ENCODE measurements around the gene ABCA9. TPM values are rescaled to one million over a fixed set of nuclear protein-coding genes. Genes with fewer than 3 reads are reported as not detected.

Gene ABCA9
- polyA plus RNA-seq, 1 donor from 2014 or later = 0.69 TPM

- Histone ChIP-seq H4K20me1 (ENCODE audit: insufficient read depth) (no peaks in the 10 kb centered on the region), H3K79me2 (replicated peaks; ENCODE audit: insufficient read depth, low read length) (no peaks in the 10 kb centered on the region), H3K9me2 (ENCODE audit: insufficient read depth, low read length) (no peaks in the 10 kb centered on the region), H2AFZ (ENCODE audit: low read depth, low read length) (no peak overlapping the region), H3K36me3 (ENCODE audit: insufficient read depth, low read length) (no peaks in the 10 kb centered on the region), H3K9me3 (ENCODE audit: low read length) (no peaks in the 10 kb centered on the region), H3K9ac (ENCODE audit: low read length) (no peak overlapping the region), H3K27ac (ENCODE audit: low read length) (no peak overlapping the region), H3K4me3 (ENCODE audit: low read length) (no peak overlapping the region), H3K4me2 (ENCODE audit: low read length) (no peak overlapping the region), H3K27me3 (ENCODE audit: insufficient read depth, low read depth, low read length) (no peaks in the 10 kb centered on the region), H3F3A (ENCODE audit: insufficient read depth, low read length, poor library complexity, severe bottlenecking) (no peaks in the 10 kb centered on the region)
- TF ChIP-seq CTCF (IDR thresholded peaks at IDR 0.05; ENCODE audit: poor library complexity, severe bottlenecking) (no peak), MXI1 (conservative IDR thresholded peaks at IDR 0.05; ENCODE audit: poor library complexity, severe bottlenecking) (no peak), RAD21 (conservative IDR thresholded peaks at IDR 0.05) (no peak), REST (IDR thresholded peaks at IDR 0.05; ENCODE audit: borderline replicate concordance) (no peak), EZH2 (IDR thresholded peaks at IDR 0.05; ENCODE audit: borderline replicate concordance, insufficient read depth, low read length, poor library complexity, severe bottlenecking) (no peak), POLR2AphosphoS5 (IDR thresholded peaks at IDR 0.05) (no peak), TAF1 (IDR thresholded peaks at IDR 0.05; ENCODE audit: low read depth) (no peak), EP300 (conservative IDR thresholded peaks at IDR 0.05; ENCODE audit: poor library complexity, severe bottlenecking) (no peak), SMC3 (conservative IDR thresholded peaks at IDR 0.05; ENCODE audit: poor library complexity) (no peak)
These were observed 24.2 kb upstream of the ABCA9 start for GRCh38 chr17:69084911-69085310.

GRCh38 chr17:69082696-69083095 is 22.0 kb upstream of the ABCA9 start:
- H3K79me2 ChIP-seq (replicated peaks; ENCODE audit: insufficient read depth, low read length) = no peaks in the 10 kb centered on the region
- no peaks in the 10 kb centered on the region for H3K36me3 ChIP-seq (ENCODE audit: insufficient read depth, low read length)
- no peaks in the 10 kb centered on the region for H3K9me3 ChIP-seq (ENCODE audit: low read length)
- no peak overlapping the region for H3K9ac ChIP-seq (ENCODE audit: low read length)
- H3K4me2 ChIP-seq (ENCODE audit: low read length) = no peak overlapping the region
- H3K27me3 ChIP-seq (ENCODE audit: insufficient read depth, low read depth, low read length) = no peaks in the 10 kb centered on the region
- no peak overlapping the region for H3K27ac ChIP-seq (ENCODE audit: low read length)
- no peak overlapping the region for H3K4me3 ChIP-seq (ENCODE audit: low read length)
- H2AFZ ChIP-seq (ENCODE audit: low read depth, low read length) = no peak overlapping the region
- H4K20me1 ChIP-seq (ENCODE audit: insufficient read depth) = no peaks in the 10 kb centered on the region
- H3K9me2 ChIP-seq (ENCODE audit: insufficient read depth, low read length) = no peaks in the 10 kb centered on the region
- no peaks in the 10 kb centered on the region for H3F3A ChIP-seq (ENCODE audit: insufficient read depth, low read length, poor library complexity, severe bottlenecking)
- no peak for TF ChIP-seq EZH2 (IDR thresholded peaks at IDR 0.05; ENCODE audit: borderline replicate concordance, insufficient read depth, low read length, poor library complexity, severe bottlenecking)

GRCh38 chr17:69078864-69079263 is 18.1 kb upstream of the ABCA9 start:
- Histone ChIP-seq H3F3A (ENCODE audit: insufficient read depth, low read length, poor library complexity, severe bottlenecking) (no peaks in the 10 kb centered on the region), H3K9ac (ENCODE audit: low read length) (no peak overlapping the region), H3K9me2 (ENCODE audit: insufficient read depth, low read length) (no peaks in the 10 kb centered on the region), H3K4me3 (ENCODE audit: low read length) (no peak overlapping the region), H3K79me2 (replicated peaks; ENCODE audit: insufficient read depth, low read length) (no peaks in the 10 kb centered on the region), H3K4me2 (ENCODE audit: low read length) (no peak overlapping the region), H3K36me3 (ENCODE audit: insufficient read depth, low read length) (no peaks in the 10 kb centered on the region), H2AFZ (ENCODE audit: low read depth, low read length) (no peak overlapping the region), H3K27me3 (ENCODE audit: insufficient read depth, low read depth, low read length) (no peaks in the 10 kb centered on the region), H4K20me1 (ENCODE audit: insufficient read depth) (no peaks in the 10 kb centered on the region), H3K9me3 (ENCODE audit: low read length) (no peaks in the 10 kb centered on the region), H3K27ac (ENCODE audit: low read length) (no peak overlapping the region)
- TF ChIP-seq POLR2AphosphoS5 (IDR thresholded peaks at IDR 0.05) (no peak), SMC3 (conservative IDR thresholded peaks at IDR 0.05; ENCODE audit: poor library complexity) (no peak), MXI1 (conservative IDR thresholded peaks at IDR 0.05; ENCODE audit: poor library complexity, severe bottlenecking) (no peak), RAD21 (conservative IDR thresholded peaks at IDR 0.05) (no peak), REST (IDR thresholded peaks at IDR 0.05; ENCODE audit: borderline replicate concordance) (no peak), TAF1 (IDR thresholded peaks at IDR 0.05; ENCODE audit: low read depth) (no peak), EP300 (conservative IDR thresholded peaks at IDR 0.05; ENCODE audit: poor library complexity, severe bottlenecking) (no peak), EZH2 (IDR thresholded peaks at IDR 0.05; ENCODE audit: borderline replicate concordance, insufficient read depth, low read length, poor library complexity, severe bottlenecking) (no peak), CTCF (IDR thresholded peaks at IDR 0.05; ENCODE audit: poor library complexity, severe bottlenecking) (no peak)

Data from neural cell (in vitro differentiated cells).